Measurements from ENCODE around the gene MRPL12. TPM values are rescaled to one million over a fixed set of nuclear protein-coding genes. Genes with fewer than 3 reads are reported as not detected.

The MRPL12 gene
- total and polyA plus RNA-seq, 9 of the 15 experiments (the other 6 are each of a cell fraction or from before 2014, with no cell fraction given): 0.94 to 338 (median 100) TPM

DNA sequence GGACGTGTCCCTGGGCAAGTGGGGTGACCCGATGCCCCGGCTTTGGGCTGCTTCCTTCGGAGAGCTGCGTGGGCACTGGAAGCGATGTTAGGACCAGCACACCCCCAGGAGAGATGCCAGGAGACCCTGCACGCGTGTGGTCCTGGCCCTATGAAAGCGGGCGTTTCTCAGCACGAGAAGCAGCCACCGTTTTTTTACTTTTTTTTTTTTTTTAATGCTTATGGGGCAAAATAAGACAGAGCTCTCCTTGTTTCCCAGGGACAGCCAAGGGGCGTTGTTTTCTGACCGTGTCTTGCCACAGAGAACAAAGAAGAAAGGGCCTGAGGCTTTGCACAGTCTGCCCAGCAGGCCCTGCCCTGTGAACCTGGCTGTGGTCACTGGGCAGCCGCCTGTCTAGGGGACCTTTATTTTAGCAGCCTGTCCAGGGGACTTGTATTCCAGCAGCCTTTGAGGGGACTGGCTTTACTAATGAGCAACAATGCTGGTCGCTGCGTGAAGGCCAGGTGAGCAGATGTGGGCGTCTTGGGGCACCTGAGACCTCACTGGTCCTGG, 9.9 kb downstream of the MRPL12 start (continued):
- TF ChIP-seq, protein P1, sequence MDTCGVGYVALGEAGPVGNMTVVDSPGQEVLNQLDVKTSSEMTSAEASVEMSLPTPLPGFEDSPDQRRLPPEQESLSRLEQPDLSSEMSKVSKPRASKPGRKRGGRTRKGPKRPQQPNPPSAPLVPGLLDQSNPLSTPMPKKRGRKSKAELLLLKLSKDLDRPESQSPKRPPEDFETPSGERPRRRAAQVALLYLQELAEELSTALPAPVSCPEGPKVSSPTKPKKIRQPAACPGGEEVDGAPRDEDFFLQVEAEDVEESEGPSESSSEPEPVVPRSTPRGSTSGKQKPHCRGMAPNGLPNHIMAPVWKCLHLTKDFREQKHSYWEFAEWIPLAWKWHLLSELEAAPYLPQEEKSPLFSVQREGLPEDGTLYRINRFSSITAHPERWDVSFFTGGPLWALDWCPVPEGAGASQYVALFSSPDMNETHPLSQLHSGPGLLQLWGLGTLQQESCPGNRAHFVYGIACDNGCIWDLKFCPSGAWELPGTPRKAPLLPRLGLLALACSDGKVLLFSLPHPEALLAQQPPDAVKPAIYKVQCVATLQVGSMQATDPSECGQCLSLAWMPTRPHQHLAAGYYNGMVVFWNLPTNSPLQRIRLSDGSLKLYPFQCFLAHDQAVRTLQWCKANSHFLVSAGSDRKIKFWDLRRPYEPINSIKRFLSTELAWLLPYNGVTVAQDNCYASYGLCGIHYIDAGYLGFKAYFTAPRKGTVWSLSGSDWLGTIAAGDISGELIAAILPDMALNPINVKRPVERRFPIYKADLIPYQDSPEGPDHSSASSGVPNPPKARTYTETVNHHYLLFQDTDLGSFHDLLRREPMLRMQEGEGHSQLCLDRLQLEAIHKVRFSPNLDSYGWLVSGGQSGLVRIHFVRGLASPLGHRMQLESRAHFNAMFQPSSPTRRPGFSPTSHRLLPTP (IDR thresholded peaks at IDR 0.05; ENCODE audit: borderline replicate concordance, extremely low read depth, insufficient read length): no peak
- TF ChIP-seq RFX7 (CRISPR knock-in tag; IDR thresholded peaks at IDR 0.05): no peak
- TF ChIP-seq, protein P2, sequence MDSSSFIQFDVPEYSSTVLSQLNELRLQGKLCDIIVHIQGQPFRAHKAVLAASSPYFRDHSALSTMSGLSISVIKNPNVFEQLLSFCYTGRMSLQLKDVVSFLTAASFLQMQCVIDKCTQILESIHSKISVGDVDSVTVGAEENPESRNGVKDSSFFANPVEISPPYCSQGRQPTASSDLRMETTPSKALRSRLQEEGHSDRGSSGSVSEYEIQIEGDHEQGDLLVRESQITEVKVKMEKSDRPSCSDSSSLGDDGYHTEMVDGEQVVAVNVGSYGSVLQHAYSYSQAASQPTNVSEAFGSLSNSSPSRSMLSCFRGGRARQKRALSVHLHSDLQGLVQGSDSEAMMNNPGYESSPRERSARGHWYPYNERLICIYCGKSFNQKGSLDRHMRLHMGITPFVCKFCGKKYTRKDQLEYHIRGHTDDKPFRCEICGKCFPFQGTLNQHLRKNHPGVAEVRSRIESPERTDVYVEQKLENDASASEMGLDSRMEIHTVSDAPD (CRISPR knock-in tag; IDR thresholded peaks at IDR 0.05): no peak
- TF ChIP-seq MYNN (IDR thresholded peaks at IDR 0.05): peak; percentile 99
- peak; percentile 89 for TF ChIP-seq MYNN (CRISPR knock-in tag; IDR thresholded peaks at IDR 0.05)
- no peak for TF ChIP-seq CBFA2T2 (conservative IDR thresholded peaks at IDR 0.05)
- 0 out of 2 replicates have a peak, but pooled peaks have one; percentile 8 for TF ChIP-seq BCOR (IDR thresholded peaks at IDR 0.05)
- peak; percentile 37; the same call in 1 of the 2 replicates for TF ChIP-seq POLR2G (IDR thresholded peaks at IDR 0.05; ENCODE audit: low read depth, low read length)
- TF ChIP-seq CCAR2 (IDR thresholded peaks at IDR 0.05; ENCODE audit: low read depth, low read length): no peak
- TF ChIP-seq ZNF41 (CRISPR knock-in tag; conservative IDR thresholded peaks at IDR 0.05): no peak
- no peak for TF ChIP-seq CEBPG (CRISPR knock-in tag; IDR thresholded peaks at IDR 0.05)
- TF ChIP-seq CEBPG (tag; conservative IDR thresholded peaks at IDR 0.05 in 1 of 2, IDR thresholded peaks at IDR 0.05 in 1 of 2): no peak
- TF ChIP-seq, protein P3, sequence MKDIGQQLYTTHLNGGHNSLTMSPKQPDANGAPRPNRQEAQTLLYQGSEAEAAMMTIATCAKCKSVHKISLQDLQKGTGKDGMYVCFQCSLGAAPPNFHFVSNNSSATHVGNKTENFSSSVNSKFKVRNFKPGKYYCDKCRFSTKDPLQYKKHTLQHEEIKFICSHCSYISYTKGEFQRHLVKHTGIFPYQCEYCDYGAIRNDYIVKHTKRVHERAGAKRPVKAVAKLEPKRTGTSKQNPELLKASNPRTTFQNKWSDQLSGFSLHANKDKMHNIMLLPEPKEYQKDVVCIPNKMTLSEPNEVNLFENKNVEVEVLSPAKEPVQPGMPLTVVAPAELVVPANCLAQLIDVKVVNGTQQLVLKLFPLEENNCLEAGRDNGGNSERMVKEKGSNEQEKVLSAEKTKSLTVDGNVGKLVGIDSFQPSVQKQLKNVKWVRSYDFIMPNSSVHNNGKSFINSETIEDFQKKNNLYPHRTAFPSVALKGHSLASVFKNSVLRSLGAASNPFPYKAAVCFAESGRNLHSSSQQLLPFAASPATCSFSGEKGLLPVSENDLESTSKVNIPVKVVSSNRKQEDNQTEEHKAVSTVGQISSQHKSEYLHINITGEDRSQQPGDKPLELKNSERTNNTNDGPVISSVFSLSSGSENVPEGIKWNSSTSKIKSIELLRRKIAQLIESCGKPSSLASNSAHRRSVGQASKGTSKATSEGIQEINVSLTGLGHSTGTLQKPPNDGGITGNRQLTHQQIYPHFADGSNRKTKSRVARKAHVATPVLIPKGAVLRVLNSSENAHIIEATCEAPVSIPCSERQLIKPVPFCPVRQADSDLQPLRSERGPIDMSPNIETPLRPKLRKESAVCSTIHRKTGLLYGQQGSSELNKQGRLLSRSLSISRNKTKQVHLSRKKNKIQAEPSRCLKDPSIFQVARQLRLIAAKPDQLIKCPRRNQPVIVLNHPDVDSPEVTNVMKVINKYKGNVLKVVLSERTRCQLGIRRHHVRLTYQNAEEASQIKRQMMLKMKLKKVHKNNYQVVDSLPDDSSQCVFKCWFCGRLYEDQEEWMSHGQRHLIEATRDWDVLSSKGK (CRISPR knock-in tag; IDR thresholded peaks at IDR 0.05): no peak
- no peak for TF ChIP-seq SMAD2 (IDR thresholded peaks at IDR 0.05; ENCODE audit: low read depth, low read length)
- TF ChIP-seq NR2F6 (CRISPR knock-in tag; IDR thresholded peaks at IDR 0.05): no peak
- TF ChIP-seq NELFE (IDR thresholded peaks at IDR 0.05; ENCODE audit: insufficient read depth, insufficient read length): no peak
- TF ChIP-seq SIX5 (IDR thresholded peaks at IDR 0.05; ENCODE audit: borderline replicate concordance in 1 of 2, insufficient read depth in 1 of 2, low read depth in 1 of 2, low read length in 2 of 2): no peak
- TF ChIP-seq EGR1 (conservative IDR thresholded peaks at IDR 0.05): 0 out of 2 replicates have a peak, but pooled peaks have one; percentile 0
- TF ChIP-seq, protein P4, sequence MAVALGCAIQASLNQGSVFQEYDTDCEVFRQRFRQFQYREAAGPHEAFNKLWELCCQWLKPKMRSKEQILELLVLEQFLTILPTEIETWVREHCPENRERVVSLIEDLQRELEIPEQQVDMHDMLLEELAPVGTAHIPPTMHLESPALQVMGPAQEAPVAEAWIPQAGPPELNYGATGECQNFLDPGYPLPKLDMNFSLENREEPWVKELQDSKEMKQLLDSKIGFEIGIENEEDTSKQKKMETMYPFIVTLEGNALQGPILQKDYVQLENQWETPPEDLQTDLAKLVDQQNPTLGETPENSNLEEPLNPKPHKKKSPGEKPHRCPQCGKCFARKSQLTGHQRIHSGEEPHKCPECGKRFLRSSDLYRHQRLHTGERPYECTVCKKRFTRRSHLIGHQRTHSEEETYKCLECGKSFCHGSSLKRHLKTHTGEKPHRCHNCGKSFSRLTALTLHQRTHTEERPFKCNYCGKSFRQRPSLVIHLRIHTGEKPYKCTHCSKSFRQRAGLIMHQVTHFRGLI (CRISPR knock-in tag; IDR thresholded peaks at IDR 0.05): no peak
- no peak for TF ChIP-seq ZNF324 (CRISPR knock-in tag; IDR thresholded peaks at IDR 0.05)
- 0 out of 2 replicates have a peak, but pooled peaks have one; percentile 1 for TF ChIP-seq SMARCA5 (IDR thresholded peaks at IDR 0.05)
